MM.1S (cell line): Measurements from ENCODE around the gene FAM9C.
"Not testable (repeated sequence)": the region's sequence is repeated elsewhere in the genome, so short reads cannot be mapped to it uniquely, and the experiment has no call there.

ENCODE experiments used
- EZH2 ChIP-seq: fragments of 300-600 bp; sonication (generic); optimal IDR thresholded peaks from 2 replicates; pipeline ENCODE3; 2017; ENCODE audit warnings: low read depth, mild to moderate bottlenecking, antibody characterized with exemption, low read length, mixed read lengths
- EZH2phosphoT487 ChIP-seq: fragments of 300-600 bp; sonication (generic); IDR thresholded peaks from 2 replicates; pipeline ENCODE4 v1.6.1; 2018; ENCODE audit warnings: antibody characterized with exemption, low read length
- TF ChIP-seq, protein P1 (sequence below): fragments of 300-600 bp; sonication (generic); IDR thresholded peaks from 2 replicates; pipeline ENCODE4 v1.5.1; 2016; ENCODE audit warnings: antibody characterized with exemption, low read length, mixed read lengths

DNA sequence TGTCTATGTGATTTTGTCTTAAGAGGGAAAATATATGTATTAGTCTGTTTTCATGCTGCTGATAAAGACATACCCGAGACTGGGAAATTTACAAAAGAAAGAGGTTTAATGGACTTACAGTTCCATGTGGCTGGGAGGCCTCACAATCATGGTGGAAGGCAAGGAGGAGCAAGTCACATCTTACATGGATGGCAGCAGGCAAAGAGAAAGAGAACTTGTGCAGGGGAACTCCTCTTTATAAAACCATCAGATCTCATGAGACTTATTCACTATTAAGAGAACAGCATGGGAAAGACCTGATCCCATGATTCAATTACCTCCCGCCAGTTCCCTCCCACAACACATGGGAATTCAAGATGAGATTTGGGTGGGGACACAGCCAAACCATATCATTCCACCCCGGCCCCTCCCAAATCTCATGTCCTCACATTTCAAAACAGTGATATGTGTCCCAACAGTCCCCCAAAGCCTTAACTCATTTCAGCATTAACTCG lies 16.8 kb upstream of the FAM9C start:
- not testable (repeated sequence) for TF ChIP-seq EZH2, EZH2phosphoT487
- TF ChIP-seq, protein P1, sequence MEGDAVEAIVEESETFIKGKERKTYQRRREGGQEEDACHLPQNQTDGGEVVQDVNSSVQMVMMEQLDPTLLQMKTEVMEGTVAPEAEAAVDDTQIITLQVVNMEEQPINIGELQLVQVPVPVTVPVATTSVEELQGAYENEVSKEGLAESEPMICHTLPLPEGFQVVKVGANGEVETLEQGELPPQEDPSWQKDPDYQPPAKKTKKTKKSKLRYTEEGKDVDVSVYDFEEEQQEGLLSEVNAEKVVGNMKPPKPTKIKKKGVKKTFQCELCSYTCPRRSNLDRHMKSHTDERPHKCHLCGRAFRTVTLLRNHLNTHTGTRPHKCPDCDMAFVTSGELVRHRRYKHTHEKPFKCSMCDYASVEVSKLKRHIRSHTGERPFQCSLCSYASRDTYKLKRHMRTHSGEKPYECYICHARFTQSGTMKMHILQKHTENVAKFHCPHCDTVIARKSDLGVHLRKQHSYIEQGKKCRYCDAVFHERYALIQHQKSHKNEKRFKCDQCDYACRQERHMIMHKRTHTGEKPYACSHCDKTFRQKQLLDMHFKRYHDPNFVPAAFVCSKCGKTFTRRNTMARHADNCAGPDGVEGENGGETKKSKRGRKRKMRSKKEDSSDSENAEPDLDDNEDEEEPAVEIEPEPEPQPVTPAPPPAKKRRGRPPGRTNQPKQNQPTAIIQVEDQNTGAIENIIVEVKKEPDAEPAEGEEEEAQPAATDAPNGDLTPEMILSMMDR, result not testable (repeated sequence)
